K562 treated with DMSO at 1 percent for 24 hours (cell line): ENCODE measurements around the gene ADM5. TPM values are rescaled to one million over a fixed set of nuclear protein-coding genes. Genes with fewer than 3 reads are reported as not detected.

Experiments used
- total RNA-seq: library from RNA; unstranded; fragments of 300-600 nt; gene quantifications from 2 replicates; pipeline ENCODE4 v1.2.3, GENCODE V29; 2022; ENCODE audit warnings: low read depth; ENCODE audit not compliant: insufficient read depth

Gene ADM5
- 9.0 and 9.7 TPM in 2 replicates for total RNA-seq

GRCh38 chr19:49689133-49690078 lies at the start of gene ADM5:
Gene ADM5 (plus strand): TSS chr19:49689594. CDS start chr19:49689838, 244 bp downstream.

DNA sequence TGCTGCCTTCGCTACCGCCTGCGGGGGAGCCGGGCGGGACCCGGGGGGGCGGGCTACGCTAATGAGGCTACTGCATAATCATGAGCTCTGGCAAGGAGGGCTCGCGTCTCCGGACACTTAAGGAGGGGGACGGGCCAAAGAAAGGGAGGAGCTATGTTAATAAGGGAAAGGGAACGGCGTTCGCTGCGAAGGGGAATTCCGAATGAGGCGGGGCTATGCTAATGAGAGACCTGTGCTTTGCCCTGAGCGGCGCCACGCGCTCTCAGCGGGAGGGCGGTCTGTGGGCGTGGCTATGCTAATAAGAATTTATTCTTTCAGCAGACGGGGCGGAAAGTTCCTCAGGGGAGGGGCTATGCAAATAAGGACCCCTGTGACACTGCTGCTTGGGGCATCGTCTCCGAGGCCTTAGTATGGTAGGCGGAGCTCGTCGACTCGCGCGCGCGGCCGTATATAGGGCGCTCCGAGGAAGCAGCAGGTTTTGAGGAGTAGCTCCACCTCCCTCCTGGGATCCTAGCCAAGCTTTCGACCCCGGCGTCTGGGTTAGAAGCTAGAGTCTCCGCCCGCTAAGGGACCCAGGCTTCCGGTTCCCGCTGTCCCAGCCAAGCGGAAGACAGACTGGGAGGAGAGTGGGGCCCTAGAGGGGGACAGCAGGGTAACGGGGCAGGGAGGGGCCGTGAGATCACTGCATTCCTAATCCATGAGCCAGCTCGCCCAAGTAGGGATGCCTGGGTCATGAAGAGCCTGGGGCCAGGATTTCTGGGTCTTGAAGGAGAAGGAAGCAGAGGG lies 49.1 kb upstream of the ADM5 start, which contains the start of gene RRAS:
RRAS (minus strand) TSS at position 31 of the 786 bp plus-strand sequence. CDS start 45 bp downstream, outside the sequence.

DNA sequence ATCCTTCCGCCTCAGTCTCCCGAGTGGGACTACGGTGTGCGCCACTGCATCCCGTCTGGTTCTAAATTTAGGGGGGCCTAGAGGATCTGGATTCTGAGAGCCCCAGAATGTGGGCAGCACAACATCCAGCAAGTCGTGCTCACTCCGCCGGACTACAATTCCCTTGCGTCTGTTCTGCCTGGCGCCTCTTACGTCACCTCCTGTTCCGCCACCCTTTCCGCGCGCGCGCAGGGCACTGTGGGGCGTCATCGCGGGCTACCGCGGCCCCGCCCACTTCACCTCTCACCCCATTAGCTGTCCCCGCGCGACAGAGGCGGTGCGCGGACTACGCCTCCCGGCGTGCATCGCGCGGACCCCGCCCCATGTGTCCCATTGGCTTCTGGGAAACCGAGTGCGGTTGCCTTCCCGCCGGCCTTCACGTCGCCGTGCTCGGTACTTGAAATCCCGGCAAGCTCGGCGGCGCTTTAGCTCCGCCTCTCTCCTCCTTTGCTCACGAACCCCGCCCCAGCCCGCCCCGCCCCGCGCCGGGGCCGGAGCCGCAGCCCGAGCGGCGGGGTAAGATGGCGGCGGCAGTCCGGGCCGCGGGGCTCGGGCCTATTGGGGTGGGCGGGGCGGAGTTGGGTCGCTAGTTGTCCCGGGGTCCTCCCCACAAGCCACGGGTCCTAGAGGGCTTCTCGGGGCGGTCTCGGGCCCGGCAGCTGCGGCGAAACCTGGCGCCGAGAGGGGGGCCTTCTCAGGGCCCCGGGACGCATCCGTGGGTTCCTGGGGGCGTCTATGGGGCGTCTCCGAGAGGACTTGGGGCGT lies 47.5 kb upstream of the ADM5 start, which contains the start of gene SCAF1:
SCAF1 (plus strand) TSS at position 522 of the 804 bp plus-strand sequence. CDS start 2,818 bp downstream, outside the sequence.

DNA sequence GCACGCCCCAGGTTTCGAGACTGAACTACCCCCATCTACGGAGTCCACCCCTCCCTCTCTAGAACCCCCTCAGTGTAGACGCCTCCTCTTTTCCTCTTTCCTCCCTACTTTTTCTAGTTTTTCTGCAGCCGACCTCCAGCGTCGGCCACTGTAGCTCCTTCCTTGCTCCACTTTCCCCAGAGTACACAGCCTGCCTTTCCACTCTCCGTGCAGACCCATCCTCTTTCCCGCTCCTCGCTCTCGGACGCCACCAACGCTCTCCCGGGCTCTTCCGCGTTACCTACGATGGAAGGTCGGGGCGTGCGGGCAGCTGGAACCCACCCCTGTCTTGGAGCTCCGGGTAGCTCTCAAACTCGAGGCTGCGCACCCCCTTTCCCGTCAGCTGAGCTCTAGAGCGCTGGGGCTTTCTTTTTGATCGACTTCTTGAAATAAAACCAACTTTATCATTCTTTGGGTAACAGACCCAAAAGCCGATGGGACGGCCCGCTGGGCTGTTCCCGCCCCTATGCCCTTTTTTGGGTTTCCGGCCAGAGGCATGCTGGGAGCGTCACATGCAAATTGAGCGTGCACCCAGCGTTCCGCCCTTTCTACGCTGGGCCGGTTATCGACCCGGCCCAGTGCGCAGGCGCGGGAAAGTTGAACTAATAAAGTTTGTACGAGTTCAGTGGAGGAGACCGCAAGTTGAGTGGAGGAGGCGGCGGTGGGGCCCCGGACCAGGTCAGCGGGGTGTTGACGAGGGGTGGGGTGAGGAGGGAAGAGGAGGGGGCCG lies 23.9 kb upstream of the ADM5 start, which contains the start of the genes BCL2L12 and IRF3:
BCL2L12 (plus strand) TSS at position 583 of the 769 bp plus-strand sequence. CDS start 760 bp downstream, outside the sequence.
IRF3 (minus strand) TSS at position 507 of the 769 bp plus-strand sequence. CDS start 1,019 bp downstream, outside the sequence.

GRCh38 chr19:49677231-49677900 lies 12.0 kb upstream of the ADM5 start, which contains the start of gene PRMT1:
Gene PRMT1 (plus strand): TSS chr19:49677271. CDS start chr19:49677281, 10 bp downstream.

DNA sequence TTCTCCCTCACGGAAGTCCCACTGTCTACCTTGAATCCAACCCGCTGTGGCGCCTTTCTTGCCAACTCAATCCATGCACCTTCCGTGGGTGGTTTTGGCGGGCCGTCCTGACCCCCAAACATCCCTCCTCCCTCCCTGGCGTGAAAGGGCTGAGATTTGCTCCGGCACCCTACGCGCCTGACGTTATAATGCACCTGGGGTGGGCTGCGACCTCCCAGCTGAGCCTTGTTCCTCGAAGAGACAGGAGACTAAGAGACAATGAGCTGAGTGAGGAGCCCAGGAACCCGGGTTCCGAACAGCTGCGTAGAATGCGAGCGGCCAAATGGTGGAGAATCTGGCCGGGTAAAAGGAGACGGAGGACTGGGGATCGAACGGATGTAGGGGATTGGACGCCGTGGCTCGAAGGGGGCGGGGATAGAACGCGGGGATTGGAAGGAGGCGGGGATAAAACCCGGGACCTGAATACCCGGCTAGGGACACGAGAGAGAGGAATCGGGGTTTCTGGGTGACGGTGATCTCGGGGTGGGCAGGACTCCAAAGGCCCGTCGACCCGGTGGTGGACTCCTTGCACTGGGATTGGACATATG lies 1.4 kb downstream of the ADM5 start, which contains the start of gene CPT1C:
CPT1C (plus strand) TSS at position 461 of the 587 bp plus-strand sequence. CDS start 1,137 bp downstream, outside the sequence.

Other genes starting within 250 kb of the ADM5 start
- 13.7 and 13.9 TPM in 2 replicates for gene SLC17A7, start 248.1 kb upstream of the ADM5 start, total RNA-seq
- 161 and 190 TPM in 2 replicates for gene PIH1D1, start 237.8 kb upstream of the ADM5 start, total RNA-seq
- 39.6 and 44.0 TPM in 2 replicates for gene ALDH16A1, start 236.4 kb upstream of the ADM5 start, total RNA-seq
- gene FLT3LG, start 215.4 kb upstream of the ADM5 start, total RNA-seq: 14.1 and 27.0 TPM in 2 replicates
- gene RPL13A, start 202.0 kb upstream of the ADM5 start, total RNA-seq: 8,520 and 8,538 TPM in 2 replicates
- gene RPS11, start 193.2 kb upstream of the ADM5 start, total RNA-seq: 6,778 and 6,779 TPM in 2 replicates
- 9.5 and 12.6 TPM in 2 replicates for gene FCGRT, start 176.9 kb upstream of the ADM5 start, total RNA-seq
- 7.0 and 7.2 TPM in 2 replicates for gene RCN3, start 161.6 kb upstream of the ADM5 start, total RNA-seq
- gene NOSIP, start 109.0 kb upstream of the ADM5 start, total RNA-seq: 389 and 390 TPM in 2 replicates
- gene PRRG2, start 108.3 kb upstream of the ADM5 start, total RNA-seq: 0.47 and 0.51 TPM in 2 replicates
- gene PRR12, start 98.4 kb upstream of the ADM5 start, total RNA-seq: 18.3 and 18.5 TPM in 2 replicates
- 42.8 and 46.4 TPM in 2 replicates for gene RRAS, start 49.5 kb upstream of the ADM5 start, total RNA-seq
- 76.9 and 81.6 TPM in 2 replicates for gene SCAF1, start 47.4 kb upstream of the ADM5 start, total RNA-seq
- 116 and 131 TPM in 2 replicates for gene IRF3, start 23.7 kb upstream of the ADM5 start, total RNA-seq
- gene BCL2L12, start 23.7 kb upstream of the ADM5 start, total RNA-seq: 269 and 286 TPM in 2 replicates
- gene PRMT1, start 12.3 kb upstream of the ADM5 start, total RNA-seq: 183 and 212 TPM in 2 replicates
- gene CPT1C, start 1.5 kb downstream of the ADM5 start, total RNA-seq: 7.8 and 8.0 TPM in 2 replicates
- 5.6 and 8.6 TPM in 2 replicates for gene TSKS, start 73.7 kb downstream of the ADM5 start, total RNA-seq
- 168 and 176 TPM in 2 replicates for gene AP2A1, start 77.4 kb downstream of the ADM5 start, total RNA-seq
- 6.3 and 14.1 TPM in 2 replicates for gene FUZ, start 123.7 kb downstream of the ADM5 start, total RNA-seq
- 94.0 and 104 TPM in 2 replicates for gene MED25, start 128.7 kb downstream of the ADM5 start, total RNA-seq
- gene PTOV1, start 161.6 kb downstream of the ADM5 start, total RNA-seq: 217 and 237 TPM in 2 replicates
- gene PNKP, start 178.0 kb downstream of the ADM5 start, total RNA-seq: 66.3 and 78.1 TPM in 2 replicates
- gene AKT1S1, start 187.8 kb downstream of the ADM5 start, total RNA-seq: 52.6 and 60.0 TPM in 2 replicates
- gene TBC1D17, start 188.1 kb downstream of the ADM5 start, total RNA-seq: 17.9 and 21.2 TPM in 2 replicates
- gene IL4I1, start 207.3 kb downstream of the ADM5 start, total RNA-seq: 3.1 and 4.1 TPM in 2 replicates
- 973 and 1,076 TPM in 2 replicates for gene ATF5, start 239.6 kb downstream of the ADM5 start, total RNA-seq
- gene NUP62, start 239.9 kb downstream of the ADM5 start, total RNA-seq: 72.0 and 81.7 TPM in 2 replicates